Activated CD8-positive, alpha-beta T cell treated with anti-CD3 and anti-CD28 coated beads for 36 hours (primary cell): ENCODE measurements around the gene GEMIN4. TPM values are rescaled to one million over a fixed set of nuclear protein-coding genes. Genes with fewer than 3 reads are reported as not detected.
"Not testable (repeated sequence)": the region's sequence is repeated elsewhere in the genome, so short reads cannot be mapped to it uniquely, and the experiment has no call there.

Experiments used
- ATAC-seq: fragments of 200-7000 bp; cut with Tn5 transposase; one replicate; pipeline ENCODE4 v1.10.0; 2021; ENCODE audit warnings: mild to moderate bottlenecking, moderate library complexity
- CTCF ChIA-PET: fragments of 350-600 bp; sonication (Branson Sonifier 250); formaldehyde crosslinking; loops from one replicate; lab custom pipeline; 2021; ENCODE audit warnings: antibody characterized with exemption; lab: Charles Lee
- POLR2A ChIA-PET: fragments of 350-600 bp; sonication (Branson Sonifier 250); formaldehyde crosslinking; loops from one replicate; lab custom pipeline; 2021; ENCODE audit warnings: antibody characterized with exemption; lab: Charles Lee
- DNase-seq: peaks from one replicate; pipeline ENCODE4 v3.0.0-alpha.2; 2020
- H3K27ac Mint-ChIP-seq: one replicate; pipeline ENCODE4 v1.8.0; 2021; ENCODE audit warnings: mild to moderate bottlenecking, mixed read lengths
- H3K27me3 Mint-ChIP-seq: one replicate; pipeline ENCODE4 v1.8.0; 2021; ENCODE audit warnings: mixed read lengths
- H3K36me3 Mint-ChIP-seq: one replicate; pipeline ENCODE4 v1.8.0; 2021; ENCODE audit warnings: low read depth, mixed read lengths
- H3K4me1 Mint-ChIP-seq: one replicate; pipeline ENCODE4 v1.8.0; 2021; ENCODE audit warnings: low read depth, mixed read lengths
- H3K4me3 Mint-ChIP-seq: one replicate; pipeline ENCODE4 v1.8.0; 2021; ENCODE audit warnings: mild to moderate bottlenecking, moderate library complexity, mixed read lengths
- H3K9me3 Mint-ChIP-seq: one replicate; pipeline ENCODE4 v1.8.0; 2021; ENCODE audit warnings: mixed read lengths
- CTCF ChIP-seq: fragments of 200-600 bp; IDR thresholded peaks from one replicate; pipeline ENCODE4 v1.8.0; 2022; ENCODE audit warnings: antibody characterized with exemption, mild to moderate bottlenecking
- intact Hi-C: fragments of 100-400 bp; cut with micrococcal nuclease; formaldehyde crosslinking; loops from one replicate; pipeline ENCODE4 v1.10.0; 2022
- total RNA-seq, 2 experiments: library from RNA; stranded (reverse); gene quantifications; one replicate each; pipeline ENCODE4 v1.2.3, GENCODE V29; 2021

Gene GEMIN4
- total RNA-seq, 2 experiments from 2014 or later: 52.8 to 55.8 TPM

GRCh38 chr17:753418-753817 lies 1.4 kb upstream of the GEMIN4 start:
- DNase-seq (no peak), ATAC-seq (no peak)
- CTCF ChIA-PET: interaction anchor here (1.1 to 2.0 kb wide), 4 partner anchors 13 to 341 kb away, joined by 4 to 9 read pairs (median 4); partner anchors contain the start of genes GLOD4 and MRM3
- no peak for TF ChIP-seq CTCF
- H3K27me3 Mint-ChIP-seq: no peaks in the 10 kb centered on the region
- intact Hi-C loops: no loop called here
- POLR2A ChIA-PET: interaction anchor here (1.1 to 5.0 kb wide), 9 partner anchors 8 to 243 kb away, joined by 3 to 34 read pairs (median 5); partner anchors contain the start of genes GLOD4, MRM3, TIMM22 and TLCD3A
- H3K4me1 Mint-ChIP-seq: peaks cover 29% of the 10 kb centered on the region
- H3K36me3 Mint-ChIP-seq: peaks cover 42% of the 10 kb centered on the region
- H3K4me3 Mint-ChIP-seq: peak overlapping the region; percentile 60
- peak overlapping the region; percentile 69 for H3K27ac Mint-ChIP-seq
- peaks cover 5% of the 10 kb centered on the region for H3K9me3 Mint-ChIP-seq

GRCh38 chr17:752620-753219 lies 656 bp upstream of the GEMIN4 start:
- DNase-seq: peak; percentile 53
- no peak for TF ChIP-seq CTCF
- H3K36me3 Mint-ChIP-seq: peaks cover 49% of the 10 kb centered on the region
- H3K27ac Mint-ChIP-seq: peak overlapping the region; percentile 95
- CTCF ChIA-PET: interaction anchor here (0.8 to 2.0 kb wide), 7 partner anchors 11 to 340 kb away, joined by 3 to 9 read pairs (median 4); partner anchors contain the start of genes GLOD4, MRM3 and NXN
- H3K27me3 Mint-ChIP-seq: no peaks in the 10 kb centered on the region
- peak overlapping the region; percentile 90 for H3K4me3 Mint-ChIP-seq
- intact Hi-C loops: no loop called here
- peaks cover 5% of the 10 kb centered on the region for H3K9me3 Mint-ChIP-seq
- ATAC-seq: no peak
- POLR2A ChIA-PET: interaction anchor here (0.9 to 5.0 kb wide), 11 partner anchors 9 to 244 kb away, joined by 3 to 34 read pairs (median 4); partner anchors contain the start of genes GLOD4, MRM3, NXN and TIMM22
- peaks cover 32% of the 10 kb centered on the region for H3K4me1 Mint-ChIP-seq

- Mint-ChIP-seq H3K4me3 (peak overlapping the region; percentile 90), H3K27ac (peak overlapping the region; percentile 92), H3K36me3 (peaks cover 53% of the 10 kb centered on the region), H3K9me3 (peaks cover 5% of the 10 kb centered on the region), H3K27me3 (no peaks in the 10 kb centered on the region), H3K4me1 (peaks cover 32% of the 10 kb centered on the region)
- peak; percentile 65 for DNase-seq
- ChIA-PET POLR2A (interaction anchor here (0.7 to 5.0 kb wide), 10 partner anchors 10 to 229 kb away, joined by 3 to 34 read pairs (median 4); partner anchors contain the start of genes GLOD4, MRM3, NXN and VPS53), CTCF (interaction anchor here (1.0 to 1.7 kb wide), 7 partner anchors 8 to 230 kb away, joined by 3 to 7 read pairs (median 4); partner anchors contain the start of gene NXN)
- no peak for TF ChIP-seq CTCF
- intact Hi-C loops: no loop called here
- peak; percentile 33 for ATAC-seq
Observed at GRCh38 chr17:751269-752001, 629 bp downstream of the GEMIN4 start.

- Mint-ChIP-seq H3K4me1 (peaks cover 32% of the 10 kb centered on the region), H3K9me3 (peaks cover 5% of the 10 kb centered on the region), H3K36me3 (peaks cover 49% of the 10 kb centered on the region), H3K27me3 (no peaks in the 10 kb centered on the region), H3K4me3 (peak overlapping the region; percentile 90), H3K27ac (peak overlapping the region; percentile 92)
- ChIA-PET POLR2A (interaction anchor here (0.8 to 5.0 kb wide), 7 partner anchors 10 to 35 kb away, joined by 3 to 34 read pairs (median 7); partner anchors contain the start of genes GLOD4, MRM3 and VPS53), CTCF (interaction anchor here (0.9 to 1.5 kb wide), 8 partner anchors 9 to 231 kb away, joined by 3 to 5 read pairs (median 3); no protein-coding TSS in a partner anchor)
- intact Hi-C loops: no loop called here
- TF ChIP-seq CTCF: no peak
- no peak for DNase-seq
- ATAC-seq: no peak
Observed at GRCh38 chr17:750431-751037, 1.5 kb downstream of the GEMIN4 start.

- Mint-ChIP-seq H3K4me3 (peak overlapping the region; percentile 90), H3K36me3 (peaks cover 59% of the 10 kb centered on the region), H3K27ac (peak overlapping the region; percentile 55), H3K4me1 (peaks cover 34% of the 10 kb centered on the region)
- CTCF ChIA-PET: interaction anchor here (1.2 kb wide), 1 partner anchor 10 kb away, joined by 3 read pairs; no protein-coding TSS in a partner anchor
- DNase-seq, H3K27me3 Mint-ChIP-seq, intact Hi-C loops, H3K9me3 Mint-ChIP-seq, ATAC-seq: not testable (repeated sequence)
- POLR2A ChIA-PET: interaction anchor here (2.0 to 5.0 kb wide), 3 partner anchors 8 to 33 kb away, joined by 11 to 34 read pairs (median 33); partner anchors contain the start of genes GLOD4 and MRM3
Observed at GRCh38 chr17:749359-749758, 2.7 kb downstream of the GEMIN4 start.

GRCh38 chr17:748604-749003 lies 3.5 kb downstream of the GEMIN4 start:
- ATAC-seq, H3K9me3 Mint-ChIP-seq, H3K27me3 Mint-ChIP-seq, intact Hi-C loops, H3K27ac Mint-ChIP-seq, DNase-seq, H3K4me3 Mint-ChIP-seq, CTCF ChIA-PET: not testable (repeated sequence)
- Mint-ChIP-seq H3K4me1 (peaks cover 36% of the 10 kb centered on the region), H3K36me3 (peaks cover 66% of the 10 kb centered on the region)
- POLR2A ChIA-PET: interaction anchor here (1.1 kb wide), 1 partner anchor 34 kb away, joined by 3 read pairs; the partner anchor contains the start of genes GLOD4 and MRM3
